ENCODE measurements around the gene TBC1D1.

- TF ChIP-seq CTCF (IDR thresholded peaks at IDR 0.05) (no peak), POLR2A (IDR thresholded peaks at IDR 0.05) (no peak), POLR2AphosphoS5 (IDR thresholded peaks at IDR 0.05) (no peak)
These were observed 261.4 kb downstream of the TBC1D1 start for GRCh38 chr4:38152305-38152704.

Measured in prostate gland (tissue), 2 donors.